Measurements from ENCODE around the gene TTYH2.

The TTYH2 gene

GRCh38 chr17:74194682-74195081 is 18.7 kb upstream of the TTYH2 start:
- DNase-seq = no peak

- DNase-seq = no peak
Measured at GRCh38 chr17:74196541-74197317, 16.6 kb upstream of the TTYH2 start.

GRCh38 chr17:74197801-74198200 is 15.6 kb upstream of the TTYH2 start:
- no peak for DNase-seq

GRCh38 chr17:74198694-74199093 is 14.7 kb upstream of the TTYH2 start:
- no peak for DNase-seq

GRCh38 chr17:74199306-74200092 is 13.9 kb upstream of the TTYH2 start:
- peak; percentile 61 for DNase-seq

GRCh38 chr17:74200112-74200511 is 13.3 kb upstream of the TTYH2 start:
- DNase-seq = no peak

GRCh38 chr17:74201250-74201649 is 12.1 kb upstream of the TTYH2 start:
- no peak for DNase-seq

- DNase-seq = no peak
Measured at GRCh38 chr17:74201948-74202347, 11.4 kb upstream of the TTYH2 start.

- DNase-seq = no peak
Measured at GRCh38 chr17:74202938-74203337, 10.4 kb upstream of the TTYH2 start.

- peak; percentile 96 for DNase-seq
Measured at GRCh38 chr17:74203439-74204240, 9.7 kb upstream of the TTYH2 start, which contains the start of gene RPL38. TSS of gene RPL38 (plus strand) at chr17:74203678. CDS start at chr17:74203956, 278 bp downstream.

- no peak for DNase-seq
Measured at GRCh38 chr17:74204474-74204873, 8.9 kb upstream of the TTYH2 start.

GRCh38 chr17:74205274-74205673 is 8.1 kb upstream of the TTYH2 start:
- no peak for DNase-seq

- no peak for DNase-seq
Measured at GRCh38 chr17:74206332-74206818, 7.0 kb upstream of the TTYH2 start.

- DNase-seq = peak; percentile 70
Measured at GRCh38 chr17:74210191-74211140, 2.9 kb upstream of the TTYH2 start.

GRCh38 chr17:74211141-74211911 is 2.0 kb upstream of the TTYH2 start:
- no peak for DNase-seq

GRCh38 chr17:74211912-74212208 is 1.5 kb upstream of the TTYH2 start:
- no peak for DNase-seq

- no peak for DNase-seq
Measured at GRCh38 chr17:74212209-74212912, 1.0 kb upstream of the TTYH2 start.

GRCh38 chr17:74213861-74214391 is 555 bp downstream of the TTYH2 start:
- no peak for DNase-seq

- DNase-seq = no peak
Measured at GRCh38 chr17:74214484-74215341, 1.3 kb downstream of the TTYH2 start.
